Measurements from ENCODE around the gene CDKN2AIPNL.

DNA sequence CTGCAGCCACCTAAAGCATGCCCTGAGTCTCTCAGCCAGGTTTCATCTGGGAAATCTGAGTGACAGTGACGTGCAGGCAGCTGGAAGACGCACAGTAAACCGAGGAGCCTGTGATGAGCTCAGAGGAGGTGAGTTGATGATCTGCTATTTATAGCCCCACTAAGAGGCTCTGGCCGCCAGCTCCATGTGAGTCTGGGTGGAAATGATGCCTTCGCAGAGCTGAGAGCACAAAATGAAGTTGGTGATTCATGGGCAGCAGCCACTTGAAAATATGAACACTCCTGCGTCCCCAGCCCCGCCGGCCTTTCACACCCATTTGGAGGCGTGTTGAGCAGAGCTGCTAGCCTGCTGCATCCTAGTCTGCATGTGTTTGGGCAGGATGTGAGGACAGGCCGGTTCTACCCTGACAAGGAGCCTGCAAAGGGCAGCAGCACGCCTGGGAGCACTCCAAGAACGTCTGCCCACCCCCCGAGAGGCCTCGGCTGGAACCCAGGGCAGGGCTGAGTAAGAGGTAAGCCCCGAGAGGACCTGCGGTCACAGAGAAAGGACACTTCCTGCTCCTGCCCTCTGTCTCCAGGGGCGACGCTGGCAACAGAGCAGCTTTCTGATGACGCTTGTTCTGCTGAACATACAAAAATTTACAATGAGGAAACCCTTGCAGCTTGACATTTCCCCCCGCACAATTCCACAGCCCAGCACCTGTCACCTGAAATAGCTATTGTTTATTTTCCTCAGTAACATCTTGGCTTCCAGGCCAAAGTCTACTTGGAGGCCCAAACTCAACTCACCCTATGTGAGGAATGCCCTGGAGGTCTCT is 25.1 kb upstream of the CDKN2AIPNL start:
- TF ChIP-seq, protein P1, sequence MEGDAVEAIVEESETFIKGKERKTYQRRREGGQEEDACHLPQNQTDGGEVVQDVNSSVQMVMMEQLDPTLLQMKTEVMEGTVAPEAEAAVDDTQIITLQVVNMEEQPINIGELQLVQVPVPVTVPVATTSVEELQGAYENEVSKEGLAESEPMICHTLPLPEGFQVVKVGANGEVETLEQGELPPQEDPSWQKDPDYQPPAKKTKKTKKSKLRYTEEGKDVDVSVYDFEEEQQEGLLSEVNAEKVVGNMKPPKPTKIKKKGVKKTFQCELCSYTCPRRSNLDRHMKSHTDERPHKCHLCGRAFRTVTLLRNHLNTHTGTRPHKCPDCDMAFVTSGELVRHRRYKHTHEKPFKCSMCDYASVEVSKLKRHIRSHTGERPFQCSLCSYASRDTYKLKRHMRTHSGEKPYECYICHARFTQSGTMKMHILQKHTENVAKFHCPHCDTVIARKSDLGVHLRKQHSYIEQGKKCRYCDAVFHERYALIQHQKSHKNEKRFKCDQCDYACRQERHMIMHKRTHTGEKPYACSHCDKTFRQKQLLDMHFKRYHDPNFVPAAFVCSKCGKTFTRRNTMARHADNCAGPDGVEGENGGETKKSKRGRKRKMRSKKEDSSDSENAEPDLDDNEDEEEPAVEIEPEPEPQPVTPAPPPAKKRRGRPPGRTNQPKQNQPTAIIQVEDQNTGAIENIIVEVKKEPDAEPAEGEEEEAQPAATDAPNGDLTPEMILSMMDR (IDR thresholded peaks at IDR 0.05 in 2 of 3, conservative IDR thresholded peaks at IDR 0.05 in 1 of 3; ENCODE audit: borderline replicate concordance in 1 of 3, insufficient read depth in 1 of 3, low read depth in 2 of 3, low read length in 2 of 3): no peak
- TF ChIP-seq POLR2A (IDR thresholded peaks at IDR 0.05; ENCODE audit: borderline replicate concordance, extremely low read depth, insufficient read depth, insufficient read length) (no peak), SIN3A (IDR thresholded peaks at IDR 0.05; ENCODE audit: low read depth) (no peak), SP1 (IDR thresholded peaks at IDR 0.05; ENCODE audit: low read depth) (no peak), POLR2AphosphoS5 (IDR thresholded peaks at IDR 0.05; ENCODE audit: low read depth, low read length) (no peak), SRF (IDR thresholded peaks at IDR 0.05; ENCODE audit: low read depth) (no peak), ZFX (IDR thresholded peaks at IDR 0.05) (no peak), ZBTB33 (IDR thresholded peaks at IDR 0.05; ENCODE audit: extremely low read depth, insufficient replicate concordance, low read length) (no peak), TCF7L2 (IDR thresholded peaks at IDR 0.05; ENCODE audit: borderline replicate concordance, extremely low read depth, insufficient read depth, insufficient read length) (no peak), EZH2phosphoT487 (IDR thresholded peaks at IDR 0.05; ENCODE audit: borderline replicate concordance) (no peak), RAD21 (IDR thresholded peaks at IDR 0.05; ENCODE audit: low read depth) (no peak), FOSL1 (IDR thresholded peaks at IDR 0.05; ENCODE audit: low read depth) (no peak), EGR1 (IDR thresholded peaks at IDR 0.05; ENCODE audit: low read depth) (no peak)
